Cardiac fibroblast (primary cell): ENCODE results near the gene CBX8.

Experiments used
- DNase-seq, 2 donors: peaks; one replicate each; pipeline versions ENCODE4 v3.0.0 to v3.0.0-alpha.2; 2010; ENCODE audit warnings: low read depth in 2 of 2
- H3K4me3 ChIP-seq, 2 donors: replicated peaks in 1 of 2; 1 replicate in 1 of 2; 2 replicates in 1 of 2; pipeline ENCODE4 v1.5.1; 2011; ENCODE audit warnings: low read depth in 2 of 2, low read length in 2 of 2, mild to moderate bottlenecking in 2 of 2, moderate library complexity in 1 of 2
- CTCF ChIP-seq: IDR thresholded peaks from one replicate; pipeline ENCODE4 v1.5.1; 2011; ENCODE audit warnings: low read depth, mild to moderate bottlenecking, low read length, inconsistent platforms

Gene CBX8

GRCh38 chr17:79812353-79813258 lies 15.7 kb upstream of the CBX8 start:
- TF ChIP-seq CTCF: no peak
- peak overlapping the region; percentile 17 to 36 for H3K4me3 ChIP-seq
- no peak for DNase-seq

DNA sequence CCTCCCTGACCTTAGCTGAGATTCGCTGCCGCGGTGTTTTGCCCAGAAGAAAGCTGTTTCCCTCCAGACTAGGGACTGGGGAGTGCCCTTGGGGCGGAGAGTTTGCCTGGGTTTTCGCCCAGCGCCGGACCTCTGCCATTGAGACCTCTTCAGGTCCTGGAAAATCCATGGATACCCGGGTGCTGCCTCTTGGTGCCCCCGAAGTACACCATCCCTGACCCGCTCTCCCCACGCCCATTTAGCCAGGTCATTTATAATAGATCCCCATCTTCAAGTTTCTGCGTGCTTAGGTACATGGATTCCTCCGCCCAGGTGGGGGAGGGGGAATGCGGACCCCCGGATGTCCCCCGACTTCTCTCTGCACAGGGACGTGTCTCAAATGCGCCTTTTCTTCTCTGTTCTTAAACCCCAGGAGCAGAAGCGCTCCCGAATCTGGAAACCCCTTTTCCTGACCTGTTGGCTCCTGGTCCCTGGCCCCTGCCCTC lies 15.0 kb upstream of the CBX8 start:
- no peak for TF ChIP-seq CTCF
- no peak overlapping the region for H3K4me3 ChIP-seq
- DNase-seq: no peak

DNA sequence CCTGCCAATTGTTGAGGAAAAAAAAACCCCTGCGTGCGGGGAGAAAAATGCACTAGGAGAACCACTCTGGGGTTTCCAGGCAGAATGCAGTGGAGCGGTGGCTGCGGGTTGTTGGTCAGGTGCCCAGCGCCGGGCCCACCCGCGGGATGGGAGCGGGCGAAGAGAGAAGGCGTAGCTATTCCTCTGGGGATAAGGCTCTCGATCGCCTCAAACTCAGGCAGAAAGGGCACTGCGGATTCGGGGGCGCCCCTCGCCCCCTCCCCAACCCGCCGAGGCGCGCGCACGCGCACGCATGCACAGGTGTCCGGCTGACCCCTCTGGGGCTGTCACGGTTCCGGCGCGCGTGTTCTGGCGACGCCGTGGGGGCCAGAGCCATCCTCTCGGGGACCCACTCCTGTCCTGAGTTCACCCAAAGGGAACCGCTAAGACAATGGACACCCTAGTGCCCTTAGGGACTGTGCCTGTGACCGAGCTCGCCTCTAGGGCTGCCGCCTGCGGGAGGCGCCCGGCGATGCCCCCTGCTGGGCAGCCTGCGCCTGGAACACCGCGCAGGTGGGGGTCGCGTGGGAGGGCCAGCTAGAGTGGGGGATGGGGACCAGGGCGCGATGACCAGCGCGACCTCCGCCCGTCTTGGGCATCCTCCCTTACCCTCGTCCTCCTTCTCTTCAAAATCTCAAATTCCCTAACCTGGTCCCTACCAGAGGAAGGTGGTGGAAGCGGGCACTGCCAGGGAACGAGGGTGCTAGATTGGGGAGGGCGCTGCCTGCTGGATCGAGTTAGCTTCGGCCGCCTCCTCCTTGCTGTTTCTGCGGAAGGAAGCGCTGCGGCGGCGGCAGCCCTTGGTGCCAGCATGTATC lies 14.4 kb upstream of the CBX8 start:
- H3K4me3 ChIP-seq: no peak overlapping the region
- peak; percentile 34 for TF ChIP-seq CTCF
- DNase-seq: no peak

GRCh38 chr17:79810130-79811010 lies 13.5 kb upstream of the CBX8 start:
- TF ChIP-seq CTCF: no peak
- peak; percentile 72 to 73 for DNase-seq
- peak overlapping the region; percentile 2 to 10 for H3K4me3 ChIP-seq

GRCh38 chr17:79809530-79810129 lies 12.8 kb upstream of the CBX8 start:
- no peak overlapping the region for H3K4me3 ChIP-seq
- DNase-seq: no peak
- no peak for TF ChIP-seq CTCF
